Neural progenitor cell (in vitro differentiated cells): Measurements from ENCODE around the gene ITPR2.

Source experiments
- CTCF ChIP-seq: fragments of 200-600 bp; sonication (generic); IDR thresholded peaks from 2 replicates; pipeline ENCODE4 v1.5.1; 2017; ENCODE audit warnings: antibody characterized with exemption, mild to moderate bottlenecking
- EZH2 ChIP-seq: fragments of 200-600 bp; sonication (generic); IDR thresholded peaks from 2 replicates; pipeline ENCODE4 v1.6.1; 2017; ENCODE audit warnings: antibody characterized with exemption, mild to moderate bottlenecking, moderate library complexity

- TF ChIP-seq CTCF, result no peak
- no peak for TF ChIP-seq EZH2
Observed at GRCh38 chr12:26642361-26642760, 190.6 kb downstream of the ITPR2 start.
